Mammary microvascular endothelial cell (primary cell): ENCODE data around the gene MOCS1. TPM values are rescaled to one million over a fixed set of nuclear protein-coding genes. Genes with fewer than 3 reads are reported as not detected.

ENCODE experiments used
- total RNA-seq: library from RNA; depleted of rRNA; stranded (reverse); fragments of >200 nt; gene quantifications from 2 replicates; pipeline ENCODE4 v1.2.3, GENCODE V29; 2015

MOCS1 gene
- total RNA-seq, result 5.8 and 7.6 TPM in 2 replicates

GRCh38 chr6:39934131-39934757 lies at the start of gene MOCS1:
MOCS1 (minus strand) TSS chr6:39934462; CDS start chr6:39934417, 45 bp downstream.

Other genes starting within 250 kb of the MOCS1 start
- 0.10 TPM in 1 of 2 replicates, not detected in the other for gene KIF6, start 209.1 kb downstream of the MOCS1 start, total RNA-seq
- gene DAAM2, start 142.1 kb downstream of the MOCS1 start, total RNA-seq, result under 0.01 TPM in 1 of 2 replicates, not detected in the other